GM12878 (cell line): ENCODE data around the gene CDKN2B-AS1.

Source experiments
- MXI1 ChIP-seq: fragments of 150-350 bp; IDR thresholded peaks from 2 replicates; pipeline ENCODE4 v1.6.1; 2011; ENCODE audit warnings: low read depth, mild to moderate bottlenecking, inconsistent platforms, low read length, improper control_type of control experiment
- TCF12 ChIP-seq: IDR thresholded peaks from 2 replicates; pipeline ENCODE4 v1.6.1; 2011; ENCODE audit warnings: low read depth, mild to moderate bottlenecking, low read length
- TF ChIP-seq, protein P1 (sequence below): IDR thresholded peaks from 2 replicates; pipeline ENCODE4 v1.6.1; 2012; ENCODE audit warnings: low read depth, low read length, improper control_type of control experiment

DNA sequence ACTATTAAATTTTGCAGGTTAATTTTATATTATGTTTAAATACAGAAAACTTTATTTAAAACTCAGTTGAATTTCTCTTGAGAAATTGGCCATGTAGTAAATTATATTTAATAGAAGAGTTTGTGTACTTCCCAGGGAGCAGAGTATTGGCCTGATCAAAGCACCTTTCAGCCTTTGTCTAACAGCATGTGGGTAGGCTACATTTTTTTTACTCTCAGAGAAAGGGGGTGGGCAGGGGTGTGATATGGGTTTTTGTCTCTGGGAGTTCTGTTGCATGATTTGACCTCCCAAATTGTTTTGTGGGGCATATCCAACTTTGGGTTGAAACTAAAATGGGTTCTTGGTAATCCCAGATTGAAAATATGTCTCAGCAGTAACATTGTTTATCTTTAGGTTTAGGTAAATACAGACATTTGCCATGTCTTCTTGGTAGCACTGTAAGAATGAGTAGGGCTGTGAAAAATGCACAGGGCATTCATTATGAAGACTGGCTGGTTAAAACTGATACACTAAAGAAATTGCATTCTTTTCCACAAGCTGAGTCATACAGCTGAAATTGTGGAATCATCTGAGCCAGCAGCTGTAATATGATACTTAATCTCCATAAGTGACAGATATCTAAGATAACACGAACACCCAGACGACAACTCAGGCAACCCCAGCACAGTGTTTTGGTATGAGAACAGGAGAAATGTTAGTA lies 89.9 kb downstream of the CDKN2B-AS1 start:
- TF ChIP-seq, protein P1, sequence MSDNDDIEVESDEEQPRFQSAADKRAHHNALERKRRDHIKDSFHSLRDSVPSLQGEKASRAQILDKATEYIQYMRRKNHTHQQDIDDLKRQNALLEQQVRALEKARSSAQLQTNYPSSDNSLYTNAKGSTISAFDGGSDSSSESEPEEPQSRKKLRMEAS: no peak
- no peak for TF ChIP-seq MXI1
- TF ChIP-seq TCF12: no peak
